Stimulated activated CD4-positive, alpha-beta T cell treated with anti-CD3 and anti-CD28 coated beads, TNF-alpha, amount 100 ng/mL, for 48 hours (primary cell): ENCODE data around the gene FHIT.

Source experiments
- DNase-seq, 3 donors: peaks; one replicate each; pipeline ENCODE4 v3.0.0-alpha.2; 2020; ENCODE audit warnings: low read depth in 3 of 3

The FHIT gene

GRCh38 chr3:60290122-60290492 lies 961.1 kb downstream of the FHIT start:
- DNase-seq, result no peak

- DNase-seq, result no peak
These were observed 961.7 kb downstream of the FHIT start for GRCh38 chr3:60289341-60290121.

DNA sequence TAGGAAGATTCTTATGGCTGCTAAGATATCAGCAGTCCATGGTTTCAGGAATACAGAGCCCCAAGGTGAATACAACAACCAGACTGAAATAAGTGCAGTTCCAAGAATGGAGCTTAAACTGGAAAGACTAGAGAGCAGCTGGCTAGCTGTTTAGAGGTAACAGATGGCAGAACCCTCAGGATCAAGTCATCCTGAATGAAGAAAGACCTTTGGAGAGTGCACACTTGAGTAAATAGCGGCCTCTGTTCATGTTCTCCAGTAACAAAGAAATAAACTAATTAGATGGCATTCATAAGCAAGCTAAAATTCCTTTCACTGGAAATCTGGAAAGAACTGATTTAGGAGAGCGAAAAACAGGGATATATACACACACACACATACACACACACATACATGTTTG lies 968.4 kb downstream of the FHIT start:
- no peak for DNase-seq

DNA sequence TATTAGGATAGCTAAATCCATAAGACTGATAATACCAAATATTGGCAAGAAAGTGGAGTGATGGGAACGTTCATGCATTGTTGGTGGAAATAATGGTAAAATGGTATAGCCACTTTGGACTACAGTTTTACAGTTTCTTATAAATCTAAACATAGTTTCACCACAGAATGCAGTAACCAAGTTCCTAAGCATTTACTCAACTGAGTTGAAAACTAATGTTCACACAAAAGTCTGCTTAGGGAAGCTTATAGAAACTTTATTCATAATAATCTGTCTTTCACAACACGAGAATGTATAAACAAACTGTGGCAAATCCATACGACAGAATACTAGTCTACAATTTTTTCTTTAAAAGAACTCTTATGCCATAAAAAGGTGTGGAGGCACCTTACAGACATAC lies 969.3 kb downstream of the FHIT start:
- DNase-seq, result no peak

GRCh38 chr3:60277361-60277800 lies 973.9 kb downstream of the FHIT start:
- DNase-seq, result no peak

- no peak for DNase-seq
These were observed 974.6 kb downstream of the FHIT start for GRCh38 chr3:60276615-60277014.

GRCh38 chr3:60274646-60275045 lies 976.6 kb downstream of the FHIT start:
- DNase-seq, result no peak

DNA sequence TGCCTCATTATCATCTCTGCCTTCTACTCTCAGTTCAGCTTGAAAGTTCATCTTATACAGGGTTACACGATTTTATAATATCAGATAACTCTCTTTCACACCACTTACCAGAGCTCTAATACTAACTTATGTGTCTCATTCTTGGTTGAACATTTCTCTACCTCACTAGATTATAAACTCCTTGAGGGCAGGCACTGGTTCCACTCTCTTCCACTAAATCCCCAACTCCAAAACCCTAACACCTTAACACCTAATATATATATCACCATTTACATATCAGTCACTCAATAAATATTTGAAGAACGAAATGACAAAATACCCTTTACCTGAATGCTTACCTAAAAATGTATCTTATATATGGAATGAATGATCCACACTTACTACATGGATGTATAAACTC lies 977.2 kb downstream of the FHIT start:
- no peak for DNase-seq

DNA sequence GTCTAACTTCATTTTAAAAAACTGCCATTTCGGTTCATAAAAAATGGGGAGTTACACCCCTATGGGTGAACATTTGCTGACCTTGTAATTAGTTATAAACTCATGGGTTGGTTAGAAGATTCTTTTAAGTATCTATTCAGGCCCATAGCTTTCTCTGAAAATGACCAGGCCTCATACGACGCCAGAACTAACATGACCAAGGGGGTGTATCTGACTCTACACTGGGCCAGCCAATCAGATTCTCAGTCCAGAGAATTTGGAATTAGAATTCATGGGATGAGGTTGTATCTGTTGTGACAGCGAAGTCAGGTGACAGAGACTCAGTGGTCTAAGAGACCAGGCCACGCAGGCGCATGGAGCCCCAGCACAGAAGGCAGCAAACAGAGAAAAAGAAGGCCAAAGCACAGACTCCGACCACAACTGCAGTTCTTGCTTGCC lies 981.4 kb downstream of the FHIT start:
- no peak for DNase-seq

GRCh38 chr3:60269377-60269776 lies 981.9 kb downstream of the FHIT start:
- no peak for DNase-seq

DNA sequence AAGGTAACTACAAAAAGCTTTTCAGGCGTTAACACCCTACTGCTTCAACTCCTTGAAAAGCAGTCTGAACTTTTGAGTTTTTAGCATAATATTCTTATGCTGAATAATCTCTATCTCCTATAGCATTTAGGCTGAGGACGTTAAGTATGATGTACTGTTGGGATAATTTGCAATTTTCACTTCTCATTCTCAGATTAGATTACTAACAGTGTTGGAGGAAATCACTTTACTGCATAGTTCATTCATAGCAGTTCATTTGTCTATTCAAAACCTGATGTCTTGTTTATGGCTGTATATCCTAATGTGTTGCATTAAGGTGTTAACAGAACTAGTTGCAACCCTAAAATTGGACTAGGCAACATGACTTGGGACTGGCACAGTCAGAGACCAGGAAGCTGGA lies 983.1 kb downstream of the FHIT start:
- DNase-seq, result no peak

GRCh38 chr3:60266444-60266843 lies 984.8 kb downstream of the FHIT start:
- no peak for DNase-seq

DNA sequence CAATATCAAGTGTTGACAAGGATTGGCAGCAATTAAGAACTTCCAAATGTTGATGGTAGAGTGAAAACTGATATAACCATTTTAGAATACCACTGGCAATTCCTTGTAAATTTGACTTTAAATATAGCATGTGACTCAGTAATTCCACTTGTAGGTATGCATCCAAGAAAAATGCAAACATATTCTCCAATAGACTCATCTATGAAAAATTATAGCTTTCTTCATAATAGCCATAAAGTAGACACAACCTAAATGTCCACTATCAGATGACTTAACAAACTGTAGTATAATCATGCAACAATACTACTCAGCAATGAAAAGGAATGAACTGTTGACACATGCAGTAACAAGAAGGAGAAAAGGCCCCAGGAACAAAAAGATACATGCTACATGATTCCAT lies 988.1 kb downstream of the FHIT start:
- DNase-seq, result no peak

DNA sequence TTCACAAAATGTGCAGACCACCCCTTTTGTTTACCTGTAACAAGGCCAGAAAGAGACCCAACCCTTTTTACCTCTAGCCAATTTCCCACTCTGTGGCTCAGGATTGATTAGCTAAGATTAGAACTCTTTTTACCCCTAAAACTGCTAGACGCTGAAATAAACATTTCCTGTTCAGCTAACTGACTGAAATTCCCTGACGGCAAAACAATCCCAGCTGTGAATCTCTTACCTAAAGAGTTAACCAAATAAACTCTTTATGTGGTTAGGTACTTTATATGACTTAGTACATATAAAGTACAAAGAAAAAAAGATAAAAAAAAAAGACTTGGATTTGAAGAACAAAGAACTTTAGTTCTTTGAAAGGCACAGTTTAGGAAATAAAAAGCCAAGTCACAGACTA lies 988.7 kb downstream of the FHIT start:
- DNase-seq, result no peak

- DNase-seq, result no peak
These were observed 990.7 kb downstream of the FHIT start for GRCh38 chr3:60260546-60260945.

DNA sequence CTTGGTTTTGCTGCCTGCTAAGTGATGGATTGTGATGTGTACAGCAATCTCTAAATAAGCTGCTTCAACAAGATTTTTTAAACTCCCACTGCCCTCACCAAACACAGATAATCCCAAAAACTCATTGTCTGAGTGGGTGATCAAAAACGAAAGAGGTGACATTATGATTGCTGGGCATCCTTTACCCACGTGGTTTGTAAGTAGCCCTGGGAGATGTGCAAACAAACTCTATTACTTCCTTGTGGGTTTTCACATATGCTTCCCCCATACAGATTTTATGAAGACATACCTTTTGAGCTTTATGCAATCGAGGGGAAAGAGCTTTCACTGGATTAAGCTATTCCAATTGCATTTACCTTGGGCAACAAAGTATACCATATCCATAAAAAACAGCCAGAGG lies 1000.4 kb downstream of the FHIT start:
- no peak for DNase-seq

DNA sequence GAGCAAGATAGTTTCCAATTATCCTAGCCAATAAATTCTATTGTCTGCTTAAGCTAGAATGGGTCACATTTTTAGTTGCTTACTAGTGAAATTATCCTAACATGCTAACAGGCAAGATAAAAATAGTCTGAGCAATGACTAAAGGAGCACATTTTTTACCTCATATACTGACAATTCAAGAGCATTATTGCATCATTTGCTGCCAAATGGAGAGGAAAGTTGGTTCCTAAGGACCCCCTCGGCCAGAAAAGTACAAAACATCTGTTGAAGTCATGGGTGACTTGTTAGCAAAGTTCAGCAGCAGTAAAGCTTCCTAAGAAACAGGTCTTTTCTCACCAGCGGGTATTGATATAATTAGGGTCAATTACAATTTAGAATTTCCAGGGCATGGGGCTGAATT lies 1001.0 kb downstream of the FHIT start:
- no peak for DNase-seq

GRCh38 chr3:60246361-60246760 lies 1004.9 kb downstream of the FHIT start:
- DNase-seq, result no peak

GRCh38 chr3:60243456-60243855 lies 1007.8 kb downstream of the FHIT start:
- DNase-seq, result no peak

GRCh38 chr3:60240492-60240891 lies 1010.8 kb downstream of the FHIT start:
- no peak for DNase-seq

DNA sequence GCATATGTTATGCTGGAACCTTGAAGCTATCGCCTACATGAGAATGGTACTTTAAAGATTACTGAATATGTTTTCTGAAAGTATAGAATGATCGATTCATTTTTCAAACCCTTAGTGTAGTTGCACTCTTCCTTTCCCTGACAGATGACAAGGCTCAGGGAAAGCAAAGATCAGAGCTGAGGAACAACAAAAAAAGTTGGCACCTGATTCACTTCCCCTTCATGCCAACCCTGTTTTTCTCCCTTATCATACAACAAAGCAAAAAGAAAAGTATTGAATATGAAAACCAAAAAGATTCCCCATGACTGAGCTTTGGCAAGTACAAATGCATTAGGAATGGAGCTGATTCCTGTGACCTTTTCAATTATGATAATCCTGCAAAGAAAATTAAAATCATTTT lies 1012.7 kb downstream of the FHIT start:
- DNase-seq, result no peak

- DNase-seq, result no peak
These were observed 1021.8 kb downstream of the FHIT start for GRCh38 chr3:60229502-60229901.

DNA sequence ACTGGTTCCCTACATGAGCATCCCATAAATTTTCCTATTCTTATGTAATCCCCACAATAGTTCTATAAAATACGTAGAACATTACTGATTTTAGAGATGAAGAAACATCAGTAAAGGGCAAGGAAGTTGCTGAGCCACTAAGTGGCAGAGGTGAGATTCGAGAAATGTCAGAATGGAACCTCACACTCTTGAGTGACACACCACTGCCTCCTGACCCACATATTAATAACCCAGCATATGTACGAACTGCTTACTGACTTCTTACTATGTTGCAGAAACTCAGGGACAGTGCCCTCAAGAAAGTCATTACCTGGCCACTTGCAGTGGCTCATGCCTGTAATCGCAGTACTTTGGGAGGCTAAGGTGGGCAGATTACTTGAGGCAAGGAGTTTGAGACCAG lies 1022.4 kb downstream of the FHIT start:
- no peak for DNase-seq

DNA sequence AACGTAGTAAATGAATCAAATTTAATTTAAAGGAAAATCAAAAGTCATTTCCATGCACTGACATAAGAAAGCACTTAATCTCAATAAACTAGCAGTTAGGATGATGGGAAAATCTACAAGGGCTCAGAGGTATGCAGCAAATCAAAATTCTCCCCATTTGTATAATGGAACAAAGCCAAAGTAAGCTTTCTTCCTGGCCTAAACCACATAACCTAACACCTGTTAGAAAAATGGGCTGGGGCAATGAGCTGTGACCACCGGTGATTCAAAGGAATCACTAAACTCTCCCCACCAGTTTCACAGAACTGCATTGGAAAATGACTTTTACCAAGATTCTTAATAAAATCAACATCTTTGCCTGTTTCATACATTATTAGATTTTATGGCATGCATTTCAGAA lies 1024.3 kb downstream of the FHIT start:
- DNase-seq, result no peak
